GM10266 (cell line): Measurements from ENCODE around the gene ZIM2.

Experiments
- DNase-seq: peaks from one replicate; pipeline ENCODE4 v3.0.0; 2012; ENCODE audit errors: extremely low spot score
- CTCF ChIP-seq: IDR thresholded peaks from 2 replicates; pipeline ENCODE4 v1.5.1; 2012; ENCODE audit warnings: mild to moderate bottlenecking, low read depth; ENCODE audit not compliant: control insufficient read depth, insufficient read depth; ENCODE audit errors: missing control alignments

Gene ZIM2

GRCh38 chr19:56821675-56822074 lies 18.9 kb downstream of the ZIM2 start:
- no peak for TF ChIP-seq CTCF
- no peak for DNase-seq

- DNase-seq: no peak
- no peak for TF ChIP-seq CTCF
Measured at GRCh38 chr19:56821209-56821608, 19.3 kb downstream of the ZIM2 start.

GRCh38 chr19:56819166-56819565 lies 21.4 kb downstream of the ZIM2 start:
- no peak for TF ChIP-seq CTCF
- no peak for DNase-seq

- no peak for DNase-seq
Measured at GRCh38 chr19:56814656-56815055, 25.9 kb downstream of the ZIM2 start.

GRCh38 chr19:56813531-56813930 lies 27.0 kb downstream of the ZIM2 start:
- no peak for TF ChIP-seq CTCF

More at GRCh38 chr19:56814656-56815055, 25.9 kb downstream of the ZIM2 start:
- TF ChIP-seq CTCF: no peak

GRCh38 chr19:56811480-56811879 lies 29.0 kb downstream of the ZIM2 start:
- no peak for TF ChIP-seq CTCF
- no peak for DNase-seq

More at GRCh38 chr19:56813531-56813930, 27.0 kb downstream of the ZIM2 start:
- no peak for DNase-seq

GRCh38 chr19:56810260-56810659 lies 30.3 kb downstream of the ZIM2 start:
- DNase-seq: no peak
- no peak for TF ChIP-seq CTCF
